Midbrain (tissue), 1 donor: ENCODE data around the gene MEIOSIN.
"Not testable (repeated sequence)": the region's sequence is repeated elsewhere in the genome, so short reads cannot be mapped to it uniquely, and the experiment has no call there.

Experiments
- DNase-seq: peaks from one replicate; lab custom pipeline; 2025; lab: John Stamatoyannopoulos, UW

Gene MEIOSIN

GRCh38 chr19:45733160-45733810 lies at the start of gene MEIOSIN:
Gene MEIOSIN, plus strand, starts transcription at chr19:45733439. Its CDS starts 1,938 bp downstream, at chr19:45735377.
- DNase-seq, result no peak

GRCh38 chr19:45685045-45685444 lies 48.2 kb upstream of the MEIOSIN start:
- not testable (repeated sequence) for DNase-seq

- no peak for DNase-seq
Measured at GRCh38 chr19:45687599-45687998, 45.6 kb upstream of the MEIOSIN start.

- peak; percentile 98 for DNase-seq
Measured at GRCh38 chr19:45691516-45692186, 41.6 kb upstream of the MEIOSIN start, which contains the start of gene SNRPD2. Gene SNRPD2, minus strand, starts transcription at chr19:45691953. Its CDS starts 65 bp downstream, at chr19:45691888.

GRCh38 chr19:45692187-45693105 lies 40.8 kb upstream of the MEIOSIN start, which contains the start of gene QPCTL:
Gene QPCTL, plus strand, starts transcription at chr19:45692666. Its CDS starts 38 bp downstream, at chr19:45692704.
- DNase-seq, result peak; percentile 98

- peak; percentile 52 for DNase-seq
Measured at GRCh38 chr19:45693106-45693788, 40.0 kb upstream of the MEIOSIN start.

- no peak for DNase-seq
Measured at GRCh38 chr19:45701676-45702075, 31.6 kb upstream of the MEIOSIN start.

GRCh38 chr19:45705115-45705514 lies 28.1 kb upstream of the MEIOSIN start:
- no peak for DNase-seq

GRCh38 chr19:45705710-45706415 lies 27.4 kb upstream of the MEIOSIN start:
- DNase-seq, result no peak

GRCh38 chr19:45710356-45711130 lies 22.7 kb upstream of the MEIOSIN start:
- DNase-seq, result no peak

GRCh38 chr19:45711851-45712698 lies 21.2 kb upstream of the MEIOSIN start:
- no peak for DNase-seq

GRCh38 chr19:45712699-45713067 lies 20.6 kb upstream of the MEIOSIN start:
- no peak for DNase-seq

GRCh38 chr19:45713141-45713540 lies 20.1 kb upstream of the MEIOSIN start:
- no peak for DNase-seq

GRCh38 chr19:45715139-45715538 lies 18.1 kb upstream of the MEIOSIN start:
- no peak for DNase-seq

GRCh38 chr19:45716359-45717130 lies 16.7 kb upstream of the MEIOSIN start:
- peak; percentile 63 for DNase-seq

- DNase-seq, result peak; percentile 100
Measured at GRCh38 chr19:45717131-45717982, 15.9 kb upstream of the MEIOSIN start.

GRCh38 chr19:45717983-45718650 lies 15.1 kb upstream of the MEIOSIN start:
- DNase-seq, result peak; percentile 14
